ENCODE data around the gene CFAP91. TPM values are rescaled to one million over a fixed set of nuclear protein-coding genes. Genes with fewer than 3 reads are reported as not detected.

Gene CFAP91
- total RNA-seq, 2 donors from 2014 or later: 1.5 to 3.1 TPM

DNA sequence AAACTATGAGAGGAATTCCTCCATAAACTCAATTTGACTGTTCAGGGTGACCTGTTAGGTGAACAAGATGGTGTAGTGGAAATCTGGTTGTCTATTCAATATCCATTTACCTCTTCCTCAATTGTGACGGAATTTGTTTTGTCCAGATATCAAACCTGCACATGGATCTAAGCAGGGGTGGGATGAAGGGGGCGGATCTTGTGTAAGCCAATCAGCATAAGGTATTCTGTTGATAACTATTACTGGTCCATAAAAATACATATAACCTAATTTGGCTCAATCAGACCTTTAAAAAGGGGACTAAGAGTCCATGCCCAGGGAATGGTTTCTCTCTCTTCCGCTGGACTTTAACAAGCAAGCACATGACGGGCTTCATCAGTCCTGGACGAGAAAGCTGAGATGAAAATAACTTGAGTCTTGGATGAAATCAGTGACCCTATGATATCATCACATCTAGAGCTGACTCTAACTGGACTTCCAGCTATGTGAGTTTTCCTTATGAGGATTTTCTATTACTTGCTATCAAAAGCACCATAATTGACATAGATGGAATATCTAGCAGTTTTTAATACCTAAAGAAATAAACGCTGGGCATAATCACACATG is 36.8 kb upstream of the CFAP91 start:
- DNase-seq (ENCODE audit: low spot score): no peak
- peaks cover 0 to 48% of the 10 kb centered on the region in 2 donors for H3K4me1 ChIP-seq
- peak overlapping the region; percentile 81 to 93 for H3K27ac ChIP-seq
- no peaks in the 10 kb centered on the region for H3K9me3 ChIP-seq
- TF ChIP-seq, protein P1, sequence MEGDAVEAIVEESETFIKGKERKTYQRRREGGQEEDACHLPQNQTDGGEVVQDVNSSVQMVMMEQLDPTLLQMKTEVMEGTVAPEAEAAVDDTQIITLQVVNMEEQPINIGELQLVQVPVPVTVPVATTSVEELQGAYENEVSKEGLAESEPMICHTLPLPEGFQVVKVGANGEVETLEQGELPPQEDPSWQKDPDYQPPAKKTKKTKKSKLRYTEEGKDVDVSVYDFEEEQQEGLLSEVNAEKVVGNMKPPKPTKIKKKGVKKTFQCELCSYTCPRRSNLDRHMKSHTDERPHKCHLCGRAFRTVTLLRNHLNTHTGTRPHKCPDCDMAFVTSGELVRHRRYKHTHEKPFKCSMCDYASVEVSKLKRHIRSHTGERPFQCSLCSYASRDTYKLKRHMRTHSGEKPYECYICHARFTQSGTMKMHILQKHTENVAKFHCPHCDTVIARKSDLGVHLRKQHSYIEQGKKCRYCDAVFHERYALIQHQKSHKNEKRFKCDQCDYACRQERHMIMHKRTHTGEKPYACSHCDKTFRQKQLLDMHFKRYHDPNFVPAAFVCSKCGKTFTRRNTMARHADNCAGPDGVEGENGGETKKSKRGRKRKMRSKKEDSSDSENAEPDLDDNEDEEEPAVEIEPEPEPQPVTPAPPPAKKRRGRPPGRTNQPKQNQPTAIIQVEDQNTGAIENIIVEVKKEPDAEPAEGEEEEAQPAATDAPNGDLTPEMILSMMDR (IDR thresholded peaks at IDR 0.05): no peak
- peaks cover 3% of the 10 kb centered on the region for H3K36me3 ChIP-seq
- no peaks in the 10 kb centered on the region for H3K27me3 ChIP-seq
- H3K4me3 ChIP-seq: peak overlapping the region in 1 of 2 donors; percentile 25

DNA sequence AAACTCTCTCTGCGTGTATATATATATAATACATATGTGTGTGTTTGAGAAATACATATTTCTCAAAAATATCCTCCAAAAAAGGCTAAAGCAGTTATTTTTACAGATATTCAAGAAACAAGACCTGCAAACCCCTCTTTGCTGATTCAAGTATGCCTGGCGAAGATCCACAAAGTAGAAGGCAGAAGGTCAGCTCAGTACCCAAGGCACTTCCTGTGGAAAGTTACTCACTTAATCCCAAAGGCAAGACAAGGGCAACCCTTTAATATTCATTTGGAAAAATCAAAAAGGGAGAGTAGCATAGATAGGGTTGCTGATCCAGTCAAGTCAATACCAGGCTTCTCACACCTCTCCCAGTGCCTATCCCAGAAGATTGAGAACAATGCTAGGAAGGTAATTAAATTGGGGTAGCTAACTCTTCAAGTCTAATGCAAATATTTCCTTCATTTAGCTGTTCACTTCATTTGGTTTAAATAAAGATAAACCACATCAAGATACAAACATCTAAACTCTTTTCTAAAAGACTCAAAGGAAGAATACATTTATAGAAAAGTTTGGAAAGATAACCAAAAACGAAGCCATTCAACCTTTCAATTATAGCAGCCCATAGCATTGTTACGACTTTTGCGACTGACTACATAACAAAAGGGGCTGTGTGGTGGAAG is 32.8 kb upstream of the CFAP91 start:
- peaks cover 27% of the 10 kb centered on the region for H3K36me3 ChIP-seq
- peaks cover 0 to 33% of the 10 kb centered on the region in 2 donors for H3K4me1 ChIP-seq
- peak overlapping the region; percentile 56 to 93 for H3K27ac ChIP-seq
- TF ChIP-seq, protein P1 (IDR thresholded peaks at IDR 0.05): no peak
- no peak for DNase-seq (ENCODE audit: low spot score)
- no peaks in the 10 kb centered on the region for H3K9me3 ChIP-seq
- no peak overlapping the region for H3K4me3 ChIP-seq
- no peaks in the 10 kb centered on the region for H3K27me3 ChIP-seq

DNA sequence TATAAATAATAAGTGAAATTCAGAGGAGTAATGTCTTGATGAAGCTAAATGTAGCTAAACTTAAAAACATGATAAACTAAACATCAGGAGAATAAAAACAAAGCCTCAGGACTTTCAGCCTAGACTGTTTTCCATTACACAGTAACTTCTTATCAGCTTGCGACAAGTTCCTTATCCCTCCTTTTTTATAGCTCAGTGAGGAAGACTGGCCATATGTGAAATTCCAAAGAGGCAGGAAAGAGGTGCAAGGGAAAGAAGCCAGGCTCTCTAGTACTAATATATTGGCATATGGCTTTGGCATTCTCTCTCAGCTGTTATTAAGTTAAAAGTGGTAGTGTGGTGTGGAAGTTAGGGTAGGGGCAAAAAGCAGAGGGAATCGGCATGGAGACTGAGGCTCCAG is 30.0 kb upstream of the CFAP91 start:
- Histone ChIP-seq H3K27me3 (no peaks in the 10 kb centered on the region), H3K27ac (peak overlapping the region; percentile 46 to 65), H3K4me3 (no peak overlapping the region), H3K9me3 (no peaks in the 10 kb centered on the region), H3K36me3 (peaks cover 27% of the 10 kb centered on the region), H3K4me1 (peaks cover 0 to 42% of the 10 kb centered on the region in 2 donors)
- TF ChIP-seq, protein P1 (IDR thresholded peaks at IDR 0.05): no peak
- DNase-seq (ENCODE audit: low spot score): no peak

DNA sequence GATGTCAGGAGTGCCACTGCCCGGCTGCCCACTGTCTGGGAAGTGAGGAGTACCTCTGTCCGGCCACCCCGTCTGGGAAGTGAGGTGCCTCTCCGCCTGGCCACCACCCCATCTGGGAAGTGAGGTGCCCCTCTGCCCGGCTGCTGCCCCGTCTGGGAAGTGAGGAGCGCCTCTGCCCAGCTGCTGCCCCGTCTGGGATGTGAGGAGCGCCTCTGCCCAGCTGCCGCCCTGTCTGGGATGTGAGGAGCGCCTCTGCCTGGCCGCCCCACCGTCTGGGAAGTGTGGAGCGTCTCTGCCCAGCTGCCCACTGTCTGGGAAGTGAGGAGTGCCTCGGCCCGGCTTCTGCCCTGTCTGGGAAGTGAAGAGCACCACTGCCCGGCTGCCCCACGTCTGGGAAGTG is 28.9 kb upstream of the CFAP91 start:
- H3K27me3 ChIP-seq: no peaks in the 10 kb centered on the region
- H3K27ac ChIP-seq: peak overlapping the region; percentile 46 to 65
- peaks cover 0 to 43% of the 10 kb centered on the region in 2 donors for H3K4me1 ChIP-seq
- no peaks in the 10 kb centered on the region for H3K9me3 ChIP-seq
- DNase-seq (ENCODE audit: low spot score): no peak
- no peak overlapping the region for H3K4me3 ChIP-seq
- peaks cover 27% of the 10 kb centered on the region for H3K36me3 ChIP-seq
- TF ChIP-seq, protein P1 (IDR thresholded peaks at IDR 0.05): no peak

DNA sequence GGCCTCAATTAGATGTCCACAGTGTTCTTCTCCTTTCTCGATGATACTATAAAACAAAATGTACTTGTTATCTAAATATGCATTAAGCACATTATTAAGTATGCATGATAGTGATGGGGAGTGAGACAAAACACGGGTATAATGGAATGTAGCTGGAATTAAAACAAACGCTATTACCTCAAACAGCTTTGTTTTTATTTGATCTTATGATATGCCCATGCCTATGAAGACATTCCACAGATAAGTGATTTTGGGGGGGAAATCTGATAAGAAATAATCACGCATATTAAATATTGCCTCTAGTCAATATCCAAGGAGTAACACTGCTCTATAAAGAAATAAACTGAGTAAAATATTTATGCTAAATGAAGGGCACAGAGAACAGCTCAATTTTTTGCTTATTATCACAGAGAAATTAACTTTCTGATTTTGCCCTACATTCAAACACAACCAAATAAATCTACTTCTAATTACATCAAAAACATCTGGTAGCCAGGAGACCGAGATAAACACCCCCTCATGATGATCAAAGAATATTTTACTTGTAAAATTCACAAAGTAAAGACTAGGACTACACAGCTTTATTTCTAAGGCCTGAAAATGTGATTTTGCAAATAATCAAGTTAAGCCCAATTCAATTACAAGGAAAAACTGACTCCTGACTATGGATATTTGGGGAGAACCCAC is 27.5 kb upstream of the CFAP91 start:
- TF ChIP-seq, protein P1 (IDR thresholded peaks at IDR 0.05): no peak
- no peak for DNase-seq (ENCODE audit: low spot score)
- Histone ChIP-seq H3K4me1 (peaks cover 0 to 34% of the 10 kb centered on the region in 2 donors), H3K9me3 (no peaks in the 10 kb centered on the region), H3K4me3 (peak overlapping the region; percentile 16 to 77), H3K27me3 (no peaks in the 10 kb centered on the region), H3K36me3 (peaks cover 27% of the 10 kb centered on the region), H3K27ac (peak overlapping the region; percentile 98)
